ENCODE data around the gene RTBDN.
"Not testable (repeated sequence)": the region's sequence is repeated elsewhere in the genome, so short reads cannot be mapped to it uniquely, and the experiment has no call there.

RTBDN gene

DNA sequence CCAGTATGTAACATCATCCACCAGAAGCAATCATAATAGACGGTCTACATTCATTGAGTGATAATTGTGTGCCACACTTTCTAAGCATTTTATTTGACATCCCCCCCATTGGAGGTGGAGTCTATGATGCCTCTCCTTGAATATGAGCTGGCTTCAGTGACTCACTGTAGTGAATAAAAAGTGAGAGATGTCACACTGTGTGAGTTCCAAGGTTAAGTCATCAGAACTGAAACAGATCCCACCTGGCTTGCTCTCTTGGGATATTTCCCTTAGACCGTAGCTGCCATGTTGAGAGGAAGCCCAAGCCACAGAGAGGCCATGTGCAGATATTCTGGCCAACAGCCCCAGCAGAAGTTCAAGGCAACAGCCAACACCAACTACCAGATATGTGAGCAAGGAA, 12.6 kb downstream of the RTBDN start:
- no peak overlapping the region for H3K4me3 ChIP-seq (ENCODE audit: low read depth, low read length)
- TF ChIP-seq, protein P1, sequence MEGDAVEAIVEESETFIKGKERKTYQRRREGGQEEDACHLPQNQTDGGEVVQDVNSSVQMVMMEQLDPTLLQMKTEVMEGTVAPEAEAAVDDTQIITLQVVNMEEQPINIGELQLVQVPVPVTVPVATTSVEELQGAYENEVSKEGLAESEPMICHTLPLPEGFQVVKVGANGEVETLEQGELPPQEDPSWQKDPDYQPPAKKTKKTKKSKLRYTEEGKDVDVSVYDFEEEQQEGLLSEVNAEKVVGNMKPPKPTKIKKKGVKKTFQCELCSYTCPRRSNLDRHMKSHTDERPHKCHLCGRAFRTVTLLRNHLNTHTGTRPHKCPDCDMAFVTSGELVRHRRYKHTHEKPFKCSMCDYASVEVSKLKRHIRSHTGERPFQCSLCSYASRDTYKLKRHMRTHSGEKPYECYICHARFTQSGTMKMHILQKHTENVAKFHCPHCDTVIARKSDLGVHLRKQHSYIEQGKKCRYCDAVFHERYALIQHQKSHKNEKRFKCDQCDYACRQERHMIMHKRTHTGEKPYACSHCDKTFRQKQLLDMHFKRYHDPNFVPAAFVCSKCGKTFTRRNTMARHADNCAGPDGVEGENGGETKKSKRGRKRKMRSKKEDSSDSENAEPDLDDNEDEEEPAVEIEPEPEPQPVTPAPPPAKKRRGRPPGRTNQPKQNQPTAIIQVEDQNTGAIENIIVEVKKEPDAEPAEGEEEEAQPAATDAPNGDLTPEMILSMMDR (IDR thresholded peaks at IDR 0.05; ENCODE audit: low read depth, low read length, missing control alignments): no peak
- DNase-seq (ENCODE audit: low read depth): no peak
- in situ Hi-C loops (cut with HindIII; ENCODE audit: low sequenced_read_pairs): no loop called here

DNA sequence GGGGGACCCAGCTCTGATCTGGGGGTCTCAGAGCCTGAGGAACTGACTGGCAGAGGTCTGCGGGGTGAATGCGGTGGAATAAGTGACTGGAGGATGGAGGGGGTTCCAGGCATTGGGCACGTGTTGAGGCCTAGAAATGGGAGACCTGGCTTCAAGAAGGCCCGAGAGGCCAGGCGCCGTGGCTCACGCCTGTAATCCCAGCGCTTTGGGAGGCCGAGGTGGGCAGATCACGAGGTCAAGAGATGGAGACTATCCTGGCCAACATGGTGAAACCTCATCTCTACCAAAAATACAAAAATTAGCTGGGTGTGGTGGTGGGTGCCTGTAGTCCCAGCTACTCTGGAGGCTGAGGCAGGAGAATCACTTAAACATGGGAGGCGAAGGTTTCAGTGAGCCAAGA, 16.6 kb downstream of the RTBDN start:
- H3K4me3 ChIP-seq (ENCODE audit: low read depth, low read length); DNase-seq (ENCODE audit: low read depth): not testable (repeated sequence)
- in situ Hi-C loops (cut with HindIII; ENCODE audit: low sequenced_read_pairs): loop anchor here (5.0 kb wide), 1 partner anchor 51 kb away; no protein-coding TSS in a partner anchor

DNA sequence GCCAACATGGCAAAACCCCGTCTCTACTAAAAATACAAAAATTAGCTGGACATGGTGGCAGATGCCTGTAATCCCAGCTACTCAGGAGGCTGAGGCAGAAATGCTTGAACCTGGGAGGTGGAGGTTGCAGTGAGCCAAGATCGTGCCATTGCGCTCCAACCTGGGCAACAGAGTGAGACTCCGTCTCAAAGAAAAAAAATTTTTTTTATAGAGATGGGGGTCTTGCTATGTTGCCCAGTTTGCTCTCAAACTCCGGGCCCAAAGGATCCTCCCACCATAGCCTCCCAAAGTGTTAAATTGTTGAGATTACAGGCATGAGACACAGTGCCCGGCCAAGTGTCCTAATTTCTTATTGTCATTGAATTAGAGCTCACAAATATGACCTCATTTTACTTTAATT, 17.2 kb downstream of the RTBDN start:
- not testable (repeated sequence) for DNase-seq (ENCODE audit: low read depth); H3K4me3 ChIP-seq (ENCODE audit: low read depth, low read length)
- in situ Hi-C loops (cut with HindIII; ENCODE audit: low sequenced_read_pairs): loop anchor here (5.0 kb wide), 1 partner anchor 50 kb away; no protein-coding TSS in a partner anchor

DNA sequence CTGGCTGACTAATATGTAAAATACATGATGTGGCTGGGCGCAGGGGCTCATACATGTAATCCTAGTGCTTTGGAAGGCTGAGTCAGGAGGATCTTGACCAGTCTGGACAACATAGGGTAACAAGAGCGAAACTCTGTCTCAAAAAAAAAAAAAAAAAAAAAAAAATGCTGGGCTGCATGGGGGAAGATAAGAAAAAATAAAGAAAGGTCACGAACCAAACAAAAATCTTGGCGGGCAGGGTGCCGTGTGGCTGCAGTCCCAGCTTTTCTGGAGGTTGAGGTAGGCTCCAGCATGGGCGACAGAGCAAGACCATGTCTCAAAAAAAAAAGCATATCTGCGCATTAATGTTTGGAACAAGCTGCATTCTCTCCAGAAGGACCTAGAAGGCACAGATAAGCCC, 19.3 kb downstream of the RTBDN start:
- in situ Hi-C loops (cut with HindIII; ENCODE audit: low sequenced_read_pairs): loop anchor here (5.0 kb wide), 1 partner anchor 48 kb away; no protein-coding TSS in a partner anchor
- no peak for DNase-seq (ENCODE audit: low read depth)
- H3K4me3 ChIP-seq (ENCODE audit: low read depth, low read length): no peak overlapping the region
- TF ChIP-seq, protein P1 (IDR thresholded peaks at IDR 0.05; ENCODE audit: low read depth, low read length, missing control alignments): no peak

DNA sequence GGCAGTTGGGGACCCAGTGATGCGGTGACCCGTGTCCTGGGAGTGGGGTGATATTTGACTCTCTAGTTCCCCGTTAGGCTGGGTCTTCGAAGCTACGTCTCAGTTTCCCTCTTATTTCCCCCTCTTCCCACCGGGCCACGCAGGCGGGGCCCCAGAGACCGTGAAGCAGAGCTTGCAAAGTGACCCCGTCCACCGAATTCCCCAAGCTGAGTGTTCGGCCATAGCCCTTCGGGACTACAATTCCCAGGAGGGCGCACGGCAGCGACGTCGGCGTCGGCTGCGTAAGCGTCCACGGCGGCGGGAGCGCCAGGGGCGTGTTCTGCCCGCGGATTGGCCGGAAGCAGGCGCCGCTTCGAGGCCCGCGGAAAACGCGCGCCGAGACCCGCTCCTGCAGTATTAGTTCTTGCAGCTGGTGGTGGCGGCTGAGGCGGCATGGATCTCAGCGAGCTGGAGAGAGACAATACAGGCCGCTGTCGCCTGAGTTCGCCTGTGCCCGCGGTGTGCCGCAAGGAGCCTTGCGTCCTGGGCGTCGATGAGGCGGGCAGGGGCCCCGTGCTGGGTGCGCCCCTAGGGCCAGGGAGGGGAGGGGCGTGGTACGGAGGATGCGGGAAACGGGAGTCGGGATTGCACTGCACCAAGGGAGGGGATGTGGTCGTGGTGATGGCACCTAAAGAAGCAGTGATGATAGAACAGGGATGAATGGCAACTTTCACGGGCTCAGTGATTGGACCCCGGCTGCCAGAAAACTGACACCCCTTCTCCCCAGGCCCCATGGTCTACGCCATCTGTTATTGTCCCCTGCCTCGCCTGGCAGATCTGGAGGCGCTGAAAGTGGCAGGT, 27.9 kb downstream of the RTBDN start, which contains the start of gene RNASEH2A:
Gene RNASEH2A (plus strand): TSS at position 343 of the 840 bp plus-strand sequence. CDS start 90 bp downstream, at position 433.
- TF ChIP-seq, protein P1 (IDR thresholded peaks at IDR 0.05; ENCODE audit: low read depth, low read length, missing control alignments): no peak
- DNase-seq (ENCODE audit: low read depth): peak; percentile 73
- in situ Hi-C loops (cut with HindIII; ENCODE audit: low sequenced_read_pairs): no loop called here
- H3K4me3 ChIP-seq (ENCODE audit: low read depth, low read length): peak within 1 kb of the TSS; percentile 64

DNA sequence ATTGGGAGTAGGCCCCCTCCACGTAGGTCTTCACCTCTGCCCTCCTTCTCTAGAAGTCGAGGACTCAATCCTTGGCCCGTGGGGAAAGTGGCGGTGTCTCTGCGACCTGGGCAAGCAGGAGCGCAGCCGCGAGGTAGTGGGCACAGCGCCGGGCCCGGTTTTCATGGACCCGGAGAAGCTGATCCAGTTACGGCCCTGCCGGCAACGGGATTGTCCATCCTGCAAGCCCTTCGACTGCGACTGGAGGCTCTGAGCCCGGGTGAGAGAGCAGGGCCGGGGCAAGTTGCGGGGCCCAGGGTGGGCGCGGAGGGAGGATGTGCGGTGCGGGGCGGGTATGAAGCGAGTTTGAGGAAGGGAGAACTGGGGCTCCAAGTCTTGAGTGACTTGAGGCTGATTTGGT, 30.3 kb downstream of the RTBDN start:
- DNase-seq (ENCODE audit: low read depth): no peak
- in situ Hi-C loops (cut with HindIII; ENCODE audit: low sequenced_read_pairs): no loop called here
- TF ChIP-seq, protein P1 (IDR thresholded peaks at IDR 0.05; ENCODE audit: low read depth, low read length, missing control alignments): no peak
- H3K4me3 ChIP-seq (ENCODE audit: low read depth, low read length): no peak overlapping the region

DNA sequence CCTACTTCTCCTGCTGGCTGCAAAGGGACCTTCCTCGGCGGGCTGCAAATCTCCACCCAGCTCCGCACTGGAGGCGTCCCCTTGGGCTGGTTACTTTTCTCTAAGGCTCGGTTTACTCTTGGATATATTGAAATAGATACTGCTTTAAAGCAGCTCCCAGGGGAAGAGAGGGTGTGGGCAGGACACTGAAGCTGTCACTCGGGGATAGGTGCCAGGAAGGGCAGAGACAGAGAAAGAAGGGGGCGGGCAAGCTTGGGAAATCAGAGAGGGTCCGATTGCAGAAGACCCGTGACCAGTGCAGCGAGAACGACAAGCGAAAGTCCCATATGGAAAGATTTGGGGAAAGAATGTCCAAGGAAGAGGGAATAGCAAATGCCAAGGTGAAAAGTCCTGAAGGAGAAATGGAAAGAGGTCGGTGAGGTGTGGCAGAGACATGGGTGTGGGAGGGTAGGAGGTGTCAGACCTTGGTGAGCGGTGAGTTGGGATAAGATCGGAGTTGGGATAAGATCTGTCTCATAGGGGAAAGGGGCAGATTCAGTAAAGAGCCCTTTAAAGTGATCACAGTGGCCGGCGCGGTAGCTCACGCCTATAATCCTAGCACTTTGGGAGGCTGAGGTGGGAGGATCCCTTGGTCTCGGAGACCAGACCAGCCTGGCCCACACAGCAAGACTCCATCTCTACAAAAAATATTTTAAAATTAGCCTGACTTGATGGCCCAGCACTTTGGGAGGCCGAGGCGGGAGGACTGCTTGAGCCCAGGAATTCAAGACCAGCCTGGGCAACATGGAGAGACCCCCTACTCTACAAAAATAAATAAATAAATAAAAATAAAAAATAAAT, 31.9 kb downstream of the RTBDN start:
- in situ Hi-C loops (cut with HindIII; ENCODE audit: low sequenced_read_pairs): no loop called here
- TF ChIP-seq, protein P1 (IDR thresholded peaks at IDR 0.05; ENCODE audit: low read depth, low read length, missing control alignments): no peak
- peak overlapping the region; percentile 88 for H3K4me3 ChIP-seq (ENCODE audit: low read depth, low read length)
- DNase-seq (ENCODE audit: low read depth): no peak

Data from astrocyte of the cerebellum (primary cell).